T-helper 17 cell (primary cell): ENCODE results near the gene NIBAN1. TPM values are rescaled to one million over a fixed set of nuclear protein-coding genes. Genes with fewer than 3 reads are reported as not detected.
"Not testable (repeated sequence)": the region's sequence is repeated elsewhere in the genome, so short reads cannot be mapped to it uniquely, and the experiment has no call there.

Source experiments
- ATAC-seq: fragments of 150-1000 bp; cut with Tn5 transposase; 2 replicates; pipeline ENCODE4 v1.10.0; 2021; ENCODE audit warnings: mild to moderate bottlenecking, moderate library complexity
- DNase-seq, 3 donors: peaks; one replicate each; pipeline versions ENCODE4 v3.0.0 to v3.0.0-alpha.2; 2020 to 2021
- H3K9me3 ChIP-seq: one replicate; pipeline ENCODE4 v1.7.0; 2013; ENCODE audit warnings: low read length, mild to moderate bottlenecking; ENCODE audit not compliant: control insufficient read depth, poor library complexity, severe bottlenecking
- H3K27ac Mint-ChIP-seq: one replicate; pipeline ENCODE4 v1.8.0; 2022; ENCODE audit warnings: mild to moderate bottlenecking, moderate library complexity, mixed read lengths
- H3K27me3 Mint-ChIP-seq: one replicate; pipeline ENCODE4 v1.8.0; 2022; ENCODE audit warnings: mixed read lengths
- H3K36me3 Mint-ChIP-seq: one replicate; pipeline ENCODE4 v1.8.0; 2022; ENCODE audit warnings: low read depth, mixed read lengths
- H3K4me1 Mint-ChIP-seq: one replicate; pipeline ENCODE4 v1.8.0; 2022; ENCODE audit warnings: mild to moderate bottlenecking, mixed read lengths
- H3K4me3 Mint-ChIP-seq: one replicate; pipeline ENCODE4 v1.8.0; 2022; ENCODE audit warnings: mild to moderate bottlenecking, moderate library complexity, mixed read lengths
- total RNA-seq, 4 donors: library from RNA in 2 of 4; stranded (reverse) in 2 of 4; gene quantifications; one replicate each; pipeline ENCODE4 v1.2.3 and lab custom pipeline; 2022 to 2026

NIBAN1 gene
- total RNA-seq, 2 donors from 2014 or later, result 61.3 to 65.7 TPM

DNA sequence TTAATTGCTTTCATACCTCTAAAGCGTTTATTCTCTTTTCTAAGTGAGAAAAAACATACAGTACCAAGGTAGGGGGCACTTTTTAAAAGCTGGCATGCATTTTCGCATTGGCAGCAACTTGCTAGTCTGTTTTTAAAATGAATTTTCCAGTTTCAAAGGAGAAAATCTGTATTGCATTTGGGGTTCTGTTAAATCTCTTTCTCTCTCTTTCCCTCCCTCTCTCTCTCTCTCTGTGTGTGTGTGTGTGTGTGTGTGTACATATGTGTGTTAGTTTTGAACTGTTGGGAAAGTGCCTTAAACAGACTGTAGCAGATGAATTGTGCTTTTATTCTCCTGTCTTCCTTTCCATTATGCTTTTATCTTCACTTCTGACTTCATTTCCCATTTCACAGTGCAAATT lies 7.3 kb downstream of the NIBAN1 start:
- Mint-ChIP-seq H3K4me3 (no peak overlapping the region), H3K27ac (peak overlapping the region; percentile 85), H3K36me3 (peaks cover 13% of the 10 kb centered on the region), H3K4me1 (peaks cover 52% of the 10 kb centered on the region), H3K27me3 (no peaks in the 10 kb centered on the region)
- no peak for DNase-seq
- no peaks in the 10 kb centered on the region for H3K9me3 ChIP-seq
- no peak for ATAC-seq

- H3K4me3 Mint-ChIP-seq, result no peak overlapping the region
- H3K27ac Mint-ChIP-seq, result peak overlapping the region; percentile 85
- DNase-seq (no peak), ATAC-seq (peak; percentile 17)
- H3K9me3 ChIP-seq, result no peaks in the 10 kb centered on the region
- H3K36me3 Mint-ChIP-seq, result peaks cover 19% of the 10 kb centered on the region
- no peaks in the 10 kb centered on the region for H3K27me3 Mint-ChIP-seq
- peaks cover 51% of the 10 kb centered on the region for H3K4me1 Mint-ChIP-seq
Measured at GRCh38 chr1:184965944-184966860, 8.1 kb downstream of the NIBAN1 start.

GRCh38 chr1:184965439-184965838 lies 8.9 kb downstream of the NIBAN1 start:
- H3K36me3 Mint-ChIP-seq, result peaks cover 19% of the 10 kb centered on the region
- H3K27me3 Mint-ChIP-seq, result no peaks in the 10 kb centered on the region
- H3K27ac Mint-ChIP-seq, result no peak overlapping the region
- ATAC-seq, result no peak
- H3K4me3 Mint-ChIP-seq, result no peak overlapping the region
- DNase-seq, result no peak
- no peaks in the 10 kb centered on the region for H3K9me3 ChIP-seq
- peaks cover 43% of the 10 kb centered on the region for H3K4me1 Mint-ChIP-seq

GRCh38 chr1:184959626-184960025 lies 14.7 kb downstream of the NIBAN1 start:
- H3K4me1 Mint-ChIP-seq, result peaks cover 29% of the 10 kb centered on the region
- ATAC-seq, result no peak
- no peak for DNase-seq
- no peaks in the 10 kb centered on the region for H3K27me3 Mint-ChIP-seq
- H3K27ac Mint-ChIP-seq, result peak overlapping the region; percentile 53
- H3K36me3 Mint-ChIP-seq, result peaks cover 11% of the 10 kb centered on the region
- H3K4me3 Mint-ChIP-seq, result no peak overlapping the region
- H3K9me3 ChIP-seq, result no peaks in the 10 kb centered on the region

- peak overlapping the region; percentile 53 for H3K27ac Mint-ChIP-seq
- DNase-seq, result no peak
Measured at GRCh38 chr1:184958554-184959353, 15.6 kb downstream of the NIBAN1 start.

GRCh38 chr1:184957901-184958300 lies 16.4 kb downstream of the NIBAN1 start:
- not testable (repeated sequence) for H3K36me3 Mint-ChIP-seq, H3K9me3 ChIP-seq, ATAC-seq, H3K4me3 Mint-ChIP-seq, H3K27me3 Mint-ChIP-seq, DNase-seq
- peak overlapping the region; percentile 24 for H3K27ac Mint-ChIP-seq
- peaks cover 30% of the 10 kb centered on the region for H3K4me1 Mint-ChIP-seq

More at GRCh38 chr1:184958554-184959353, 15.6 kb downstream of the NIBAN1 start:
- peaks cover 6% of the 10 kb centered on the region for H3K36me3 Mint-ChIP-seq
- peak overlapping the region; percentile 1 for H3K4me3 Mint-ChIP-seq
- H3K27me3 Mint-ChIP-seq, result no peaks in the 10 kb centered on the region
- peaks cover 31% of the 10 kb centered on the region for H3K4me1 Mint-ChIP-seq
- no peak for ATAC-seq
- H3K9me3 ChIP-seq, result no peaks in the 10 kb centered on the region

DNA sequence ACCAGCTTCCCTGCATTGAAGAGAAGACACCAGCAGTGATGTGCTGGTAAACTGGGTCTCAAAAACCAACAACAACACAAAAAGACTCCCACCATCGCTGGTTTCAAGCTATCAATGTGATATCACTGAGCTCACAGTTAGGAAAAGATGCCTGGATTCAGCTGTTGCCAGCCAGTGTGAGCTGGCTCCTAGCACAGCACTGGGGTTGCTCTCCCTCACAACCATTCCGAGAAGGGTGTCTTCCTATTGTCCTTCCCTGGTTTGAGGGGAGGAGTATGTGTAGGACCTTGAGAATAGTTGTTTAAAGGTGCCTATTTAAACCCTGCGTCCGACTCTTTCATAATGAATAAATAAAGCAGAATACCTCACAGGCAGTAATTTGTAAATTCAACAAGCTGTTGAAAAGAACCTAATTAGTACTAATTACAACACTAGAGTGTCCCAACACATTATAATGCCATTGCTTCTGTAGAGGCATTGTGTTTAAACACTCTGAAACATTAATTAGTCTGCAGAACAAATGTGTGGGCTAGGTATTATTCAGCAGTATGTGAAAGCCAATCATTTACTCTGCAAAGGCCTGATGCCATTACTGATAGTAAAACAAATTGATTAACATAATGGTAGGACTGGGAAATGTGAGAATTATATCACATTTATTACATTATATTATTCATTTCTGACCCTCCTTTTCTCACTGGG lies 17.2 kb downstream of the NIBAN1 start:
- ATAC-seq, result no peak
- H3K9me3 ChIP-seq, result no peaks in the 10 kb centered on the region
- Mint-ChIP-seq H3K36me3 (peaks cover 6% of the 10 kb centered on the region), H3K27me3 (no peaks in the 10 kb centered on the region), H3K4me3 (no peak overlapping the region), H3K4me1 (peaks cover 30% of the 10 kb centered on the region), H3K27ac (peak overlapping the region; percentile 24)
- DNase-seq, result no peak

DNA sequence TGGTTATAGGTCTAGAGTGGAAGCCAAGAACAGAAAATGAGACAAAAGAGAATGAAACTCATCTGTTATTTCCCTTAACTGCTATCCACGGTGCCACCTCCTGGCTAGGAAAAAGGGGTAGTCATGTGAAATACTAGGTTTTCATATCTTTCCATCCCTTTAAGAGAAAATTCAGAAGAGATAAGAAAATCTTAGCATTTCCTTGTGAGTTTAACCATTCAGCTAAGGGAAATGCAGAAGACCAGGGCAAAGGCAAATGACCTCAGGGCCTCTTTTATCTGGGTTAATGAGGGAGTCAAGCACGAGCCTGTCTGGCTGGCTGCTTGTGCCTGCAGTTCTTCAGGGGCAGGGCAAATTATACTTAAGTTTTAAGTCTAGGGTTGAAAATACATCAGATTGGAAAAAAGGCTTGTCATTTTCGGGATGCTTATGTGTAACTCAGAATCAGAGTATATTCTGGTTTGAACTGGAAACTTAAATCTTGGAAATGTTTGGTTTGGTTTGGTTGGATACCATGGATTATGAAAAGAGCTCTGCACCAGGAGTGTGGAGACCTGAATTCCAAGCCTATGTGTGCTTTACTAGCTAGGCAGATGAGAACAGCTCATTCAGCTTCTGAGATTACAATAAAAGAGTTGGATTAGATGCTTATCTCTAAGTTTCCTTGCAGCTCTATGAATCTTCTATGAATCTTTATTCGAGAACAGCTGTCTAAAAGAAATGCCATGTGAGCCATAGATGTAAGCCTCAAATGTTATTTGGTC lies 19.9 kb downstream of the NIBAN1 start:
- Mint-ChIP-seq H3K36me3 (peaks cover 3% of the 10 kb centered on the region), H3K27ac (peak overlapping the region; percentile 43), H3K4me1 (peaks cover 35% of the 10 kb centered on the region), H3K27me3 (no peaks in the 10 kb centered on the region), H3K4me3 (peak overlapping the region; percentile 59)
- H3K9me3 ChIP-seq, result no peaks in the 10 kb centered on the region
- DNase-seq, result no peak
- ATAC-seq, result peak; percentile 28

GRCh38 chr1:184953600-184954219 lies 20.6 kb downstream of the NIBAN1 start:
- Mint-ChIP-seq H3K27me3 (no peaks in the 10 kb centered on the region), H3K36me3 (peaks cover 3% of the 10 kb centered on the region), H3K27ac (peak overlapping the region; percentile 43), H3K4me1 (peaks cover 34% of the 10 kb centered on the region), H3K4me3 (peak overlapping the region; percentile 59)
- no peak for DNase-seq
- H3K9me3 ChIP-seq, result no peaks in the 10 kb centered on the region
- ATAC-seq, result no peak

DNA sequence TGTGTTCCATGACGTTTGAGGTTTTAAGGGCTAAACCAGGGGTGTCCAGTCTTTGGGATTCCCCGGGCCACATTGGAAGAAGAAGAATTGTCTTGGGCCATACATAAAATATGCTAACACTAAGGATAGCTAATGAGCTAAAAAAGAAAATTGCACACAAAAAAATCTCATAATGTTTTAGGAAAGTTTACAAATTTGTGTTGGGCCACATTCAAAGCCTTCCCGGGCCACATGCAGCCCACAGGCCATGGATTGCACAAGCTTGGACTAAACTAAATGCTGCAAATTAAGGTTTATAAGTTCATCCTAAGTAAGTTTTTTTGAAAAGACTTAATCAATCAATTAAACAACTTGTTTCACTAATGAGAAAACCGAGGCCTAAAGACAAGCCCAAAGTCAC lies 21.9 kb downstream of the NIBAN1 start:
- H3K4me1 Mint-ChIP-seq, result peaks cover 37% of the 10 kb centered on the region
- ATAC-seq, result no peak
- H3K4me3 Mint-ChIP-seq, result no peak overlapping the region

DNA sequence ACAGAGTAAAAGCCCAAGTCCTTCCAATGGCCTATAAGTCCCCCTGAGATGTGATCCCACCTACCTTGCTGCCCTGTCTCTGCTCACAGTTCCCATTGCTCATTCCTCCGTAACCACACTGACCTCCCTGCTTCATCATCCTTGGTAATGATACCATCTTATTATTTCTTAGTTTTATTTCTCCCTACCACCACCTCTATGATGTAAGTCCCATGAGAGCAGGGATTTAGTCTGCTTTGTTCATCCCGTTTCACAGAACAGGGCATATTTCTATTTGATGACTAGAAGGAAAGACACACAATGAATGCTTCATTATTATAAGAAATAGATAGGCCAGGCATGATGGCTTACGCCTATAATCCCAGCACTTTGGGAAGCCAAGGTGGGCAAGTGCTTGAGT lies 22.5 kb downstream of the NIBAN1 start:
- peaks cover 6% of the 10 kb centered on the region for H3K36me3 Mint-ChIP-seq
- H3K27ac Mint-ChIP-seq, result peak overlapping the region; percentile 27
- peaks cover 38% of the 10 kb centered on the region for H3K4me1 Mint-ChIP-seq
- H3K4me3 Mint-ChIP-seq, result no peak overlapping the region
- ATAC-seq (no peak), DNase-seq (no peak)
- H3K27me3 Mint-ChIP-seq, result no peaks in the 10 kb centered on the region
- H3K9me3 ChIP-seq, result no peaks in the 10 kb centered on the region

More for the DNA sequence above, 21.9 kb downstream of the NIBAN1 start:
- DNase-seq, result no peak
- H3K27ac Mint-ChIP-seq, result peak overlapping the region; percentile 27
- H3K9me3 ChIP-seq, result no peaks in the 10 kb centered on the region
- peaks cover 3% of the 10 kb centered on the region for H3K36me3 Mint-ChIP-seq
- no peaks in the 10 kb centered on the region for H3K27me3 Mint-ChIP-seq

- H3K36me3 Mint-ChIP-seq, result peaks cover 8% of the 10 kb centered on the region
- no peaks in the 10 kb centered on the region for H3K27me3 Mint-ChIP-seq
- H3K27ac Mint-ChIP-seq, result peak overlapping the region; percentile 27
- peaks cover 39% of the 10 kb centered on the region for H3K4me1 Mint-ChIP-seq
- ATAC-seq (no peak), DNase-seq (no peak)
- no peaks in the 10 kb centered on the region for H3K9me3 ChIP-seq
- no peak overlapping the region for H3K4me3 Mint-ChIP-seq
Measured at GRCh38 chr1:184950906-184951305, 23.4 kb downstream of the NIBAN1 start.
